ENCODE data around the gene IPO4.

The IPO4 gene

GRCh38 chr14:24194186-24194872, 5.7 kb upstream of the IPO4 start:
- CTCF ChIA-PET, result interaction anchor here (0.7 to 2.7 kb wide), 5 partner anchors 9 to 103 kb away, joined by 3 to 15 read pairs (median 4); partner anchors contain the start of genes IRF9 and MDP1
- TF ChIP-seq CTCF (IDR thresholded peaks at IDR 0.05; ENCODE audit: control extremely low read depth, extremely low read depth, low read depth, missing control alignments), result no peak
- DNase-seq (ENCODE audit: extremely low spot score), result no peak
- POLR2A ChIA-PET, result interaction anchor here (0.6 to 1.9 kb wide), 4 partner anchors 12 to 80 kb away, joined by 4 to 13 read pairs (median 5); partner anchors contain the start of genes DCAF11, NRL and TINF2

- no peak for TF ChIP-seq CTCF (IDR thresholded peaks at IDR 0.05; ENCODE audit: control extremely low read depth, extremely low read depth, low read depth, missing control alignments)
- DNase-seq (ENCODE audit: extremely low spot score), result no peak
- POLR2A ChIA-PET, result no interaction called here
- CTCF ChIA-PET, result interaction anchor here (1.0 kb wide), 1 partner anchor 18 kb away, joined by 3 read pairs; no protein-coding TSS in a partner anchor
Measured at GRCh38 chr14:24192933-24193332, 4.3 kb upstream of the IPO4 start.

- TF ChIP-seq CTCF (IDR thresholded peaks at IDR 0.05; ENCODE audit: control extremely low read depth, extremely low read depth, low read depth, missing control alignments), result no peak
- ChIA-PET CTCF (interaction anchor here (2.5 kb wide), 1 partner anchor 25 kb away, joined by 8 read pairs; the partner anchor contains the start of gene MDP1), POLR2A (no interaction called here)
- DNase-seq (ENCODE audit: extremely low spot score), result no peak
Measured at GRCh38 chr14:24190416-24190815, 1.8 kb upstream of the IPO4 start.

- ChIA-PET POLR2A (interaction anchor here (0.9 kb wide), 1 partner anchor 10 kb away, joined by 4 read pairs; no protein-coding TSS in a partner anchor), CTCF (interaction anchor here (1.1 to 2.5 kb wide), 4 partner anchors 26 to 118 kb away, joined by 3 to 8 read pairs (median 6); partner anchors contain the start of genes CIDEB, IRF9 and MDP1)
- no peak for TF ChIP-seq CTCF (IDR thresholded peaks at IDR 0.05; ENCODE audit: control extremely low read depth, extremely low read depth, low read depth, missing control alignments)
- no peak for DNase-seq (ENCODE audit: extremely low spot score)
Measured at GRCh38 chr14:24189460-24189859, 844 bp upstream of the IPO4 start.

GRCh38 chr14:24189059-24189375, 401 bp upstream of the IPO4 start:
- CTCF ChIA-PET, result interaction anchor here (1.1 to 2.5 kb wide), 4 partner anchors 27 to 119 kb away, joined by 3 to 8 read pairs (median 6); partner anchors contain the start of genes CIDEB, IRF9 and MDP1
- no peak for TF ChIP-seq CTCF (IDR thresholded peaks at IDR 0.05; ENCODE audit: control extremely low read depth, extremely low read depth, low read depth, missing control alignments)
- no peak for DNase-seq (ENCODE audit: extremely low spot score)
- POLR2A ChIA-PET, result interaction anchor here (0.9 to 1.1 kb wide), 3 partner anchors 10 to 75 kb away, joined by 3 to 7 read pairs (median 4); partner anchors contain the start of genes DCAF11 and NRL

- no peak for TF ChIP-seq CTCF (IDR thresholded peaks at IDR 0.05; ENCODE audit: control extremely low read depth, extremely low read depth, low read depth, missing control alignments)
- ChIA-PET POLR2A (interaction anchor here (0.9 to 1.6 kb wide), 2 partner anchors 14 to 22 kb away, joined by 3 to 4 read pairs; no protein-coding TSS in a partner anchor), CTCF (interaction anchor here (0.9 to 4.4 kb wide), 5 partner anchors 26 to 120 kb away, joined by 3 to 35 read pairs (median 4); partner anchors contain the start of genes CHMP4A, CIDEB and IRF9)
- DNase-seq (ENCODE audit: extremely low spot score), result no peak
Measured at GRCh38 chr14:24187539-24187915, 1.1 kb downstream of the IPO4 start.

All from GM10248 (cell line).